ENCODE measurements around the gene CDK15.

The CDK15 gene

DNA sequence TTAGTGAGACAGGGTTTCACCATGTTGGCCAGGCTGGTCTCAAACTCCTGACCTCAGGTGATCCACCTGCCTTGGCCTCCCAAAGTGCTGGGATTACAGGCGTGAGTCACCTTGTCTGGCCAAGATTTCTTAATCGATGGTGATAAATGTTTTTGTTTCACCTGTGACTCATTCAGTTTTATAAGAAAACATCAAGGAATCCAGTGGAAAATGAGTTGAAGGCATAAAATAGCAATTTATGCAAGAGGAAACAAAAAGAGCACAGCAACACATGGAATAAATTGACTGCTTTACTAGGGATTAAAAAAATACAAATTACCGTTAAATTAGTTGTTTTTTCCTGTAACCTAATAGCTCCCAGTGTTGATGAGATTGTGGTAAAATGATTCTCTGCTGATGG is 80.2 kb downstream of the CDK15 start (continued):
- TF ChIP-seq TCF7L2 (IDR thresholded peaks at IDR 0.05; ENCODE audit: borderline replicate concordance, low read depth, low read length), result no peak
- TF ChIP-seq IKZF3 (tag by site-specific recombination; IDR thresholded peaks at IDR 0.05), result 0 out of 2 replicates have a peak, but pooled peaks have one; percentile 24
- TF ChIP-seq GLIS1 (tag by site-specific recombination; IDR thresholded peaks at IDR 0.05), result peak; percentile 51; the same call in 1 of the 2 replicates
- TF ChIP-seq BCL11B (tag by site-specific recombination; IDR thresholded peaks at IDR 0.05; ENCODE audit: low read depth), result no peak
- peak; percentile 82; the same call in 1 of the 2 replicates for TF ChIP-seq KLF8 (tag by site-specific recombination; IDR thresholded peaks at IDR 0.05)
- TF ChIP-seq ZNF664 (tag by site-specific recombination; IDR thresholded peaks at IDR 0.05), result 0 out of 2 replicates have a peak, but pooled peaks have one; percentile 44
- no peak for TF ChIP-seq ZNF214 (tag by site-specific recombination; IDR thresholded peaks at IDR 0.05; ENCODE audit: borderline replicate concordance)
- TF ChIP-seq ZNF324 (tag by site-specific recombination; IDR thresholded peaks at IDR 0.05), result no peak
- TF ChIP-seq ZNF2 (tag by site-specific recombination; IDR thresholded peaks at IDR 0.05), result no peak
- TF ChIP-seq ELK4 (IDR thresholded peaks at IDR 0.05; ENCODE audit: borderline replicate concordance, low read depth, low read length), result no peak
- TF ChIP-seq ZNF132 (tag by site-specific recombination; IDR thresholded peaks at IDR 0.05; ENCODE audit: borderline replicate concordance), result no peak
- TF ChIP-seq ZBTB48 (tag by site-specific recombination; IDR thresholded peaks at IDR 0.05), result no peak
- TF ChIP-seq, protein P1, sequence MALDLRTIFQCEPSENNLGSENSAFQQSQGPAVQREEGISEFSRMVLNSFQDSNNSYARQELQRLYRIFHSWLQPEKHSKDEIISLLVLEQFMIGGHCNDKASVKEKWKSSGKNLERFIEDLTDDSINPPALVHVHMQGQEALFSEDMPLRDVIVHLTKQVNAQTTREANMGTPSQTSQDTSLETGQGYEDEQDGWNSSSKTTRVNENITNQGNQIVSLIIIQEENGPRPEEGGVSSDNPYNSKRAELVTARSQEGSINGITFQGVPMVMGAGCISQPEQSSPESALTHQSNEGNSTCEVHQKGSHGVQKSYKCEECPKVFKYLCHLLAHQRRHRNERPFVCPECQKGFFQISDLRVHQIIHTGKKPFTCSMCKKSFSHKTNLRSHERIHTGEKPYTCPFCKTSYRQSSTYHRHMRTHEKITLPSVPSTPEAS (tag by site-specific recombination; IDR thresholded peaks at IDR 0.05), result no peak
- TF ChIP-seq PRDM1 (tag by site-specific recombination; IDR thresholded peaks at IDR 0.05), result 0 out of 2 replicates have a peak, but pooled peaks have one; percentile 18
- TF ChIP-seq ZNF37A (tag by site-specific recombination; IDR thresholded peaks at IDR 0.05), result no peak
- TF ChIP-seq ZNF549 (tag by site-specific recombination; IDR thresholded peaks at IDR 0.05), result no peak
- no peak for TF ChIP-seq ZNF175 (tag by site-specific recombination; IDR thresholded peaks at IDR 0.05)
- TF ChIP-seq, protein P2, sequence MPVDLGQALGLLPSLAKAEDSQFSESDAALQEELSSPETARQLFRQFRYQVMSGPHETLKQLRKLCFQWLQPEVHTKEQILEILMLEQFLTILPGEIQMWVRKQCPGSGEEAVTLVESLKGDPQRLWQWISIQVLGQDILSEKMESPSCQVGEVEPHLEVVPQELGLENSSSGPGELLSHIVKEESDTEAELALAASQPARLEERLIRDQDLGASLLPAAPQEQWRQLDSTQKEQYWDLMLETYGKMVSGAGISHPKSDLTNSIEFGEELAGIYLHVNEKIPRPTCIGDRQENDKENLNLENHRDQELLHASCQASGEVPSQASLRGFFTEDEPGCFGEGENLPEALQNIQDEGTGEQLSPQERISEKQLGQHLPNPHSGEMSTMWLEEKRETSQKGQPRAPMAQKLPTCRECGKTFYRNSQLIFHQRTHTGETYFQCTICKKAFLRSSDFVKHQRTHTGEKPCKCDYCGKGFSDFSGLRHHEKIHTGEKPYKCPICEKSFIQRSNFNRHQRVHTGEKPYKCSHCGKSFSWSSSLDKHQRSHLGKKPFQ (tag by site-specific recombination; IDR thresholded peaks at IDR 0.05), result no peak
- no peak for TF ChIP-seq ZNF621 (tag by site-specific recombination; IDR thresholded peaks at IDR 0.05)
- no peak for TF ChIP-seq YY2 (tag by site-specific recombination; IDR thresholded peaks at IDR 0.05)
- TF ChIP-seq GLI2 (tag by site-specific recombination; IDR thresholded peaks at IDR 0.05; ENCODE audit: borderline replicate concordance, low read depth), result no peak
- no peak for TF ChIP-seq ZBTB20 (tag by site-specific recombination; IDR thresholded peaks at IDR 0.05)
- no peak for TF ChIP-seq ZNF354C (tag by site-specific recombination; IDR thresholded peaks at IDR 0.05; ENCODE audit: borderline replicate concordance, low read depth)
- no peak for TF ChIP-seq HOXC10 (CRISPR knock-in tag; IDR thresholded peaks at IDR 0.05)
- TF ChIP-seq ZNF837 (tag by site-specific recombination; IDR thresholded peaks at IDR 0.05), result no peak
- peak; percentile 81 for TF ChIP-seq ZNF362 (tag by site-specific recombination; IDR thresholded peaks at IDR 0.05)
- TF ChIP-seq CTCF (tag by site-specific recombination; IDR thresholded peaks at IDR 0.05), result no peak
- TF ChIP-seq ZBTB1 (tag by site-specific recombination; IDR thresholded peaks at IDR 0.05), result no peak
- TF ChIP-seq EGR2 (tag by site-specific recombination; IDR thresholded peaks at IDR 0.05; ENCODE audit: low read depth), result no peak
- peak; percentile 59; the same call in 1 of the 2 replicates for TF ChIP-seq BCL11A (tag by site-specific recombination; IDR thresholded peaks at IDR 0.05; ENCODE audit: low read depth)
- TF ChIP-seq, protein P3, sequence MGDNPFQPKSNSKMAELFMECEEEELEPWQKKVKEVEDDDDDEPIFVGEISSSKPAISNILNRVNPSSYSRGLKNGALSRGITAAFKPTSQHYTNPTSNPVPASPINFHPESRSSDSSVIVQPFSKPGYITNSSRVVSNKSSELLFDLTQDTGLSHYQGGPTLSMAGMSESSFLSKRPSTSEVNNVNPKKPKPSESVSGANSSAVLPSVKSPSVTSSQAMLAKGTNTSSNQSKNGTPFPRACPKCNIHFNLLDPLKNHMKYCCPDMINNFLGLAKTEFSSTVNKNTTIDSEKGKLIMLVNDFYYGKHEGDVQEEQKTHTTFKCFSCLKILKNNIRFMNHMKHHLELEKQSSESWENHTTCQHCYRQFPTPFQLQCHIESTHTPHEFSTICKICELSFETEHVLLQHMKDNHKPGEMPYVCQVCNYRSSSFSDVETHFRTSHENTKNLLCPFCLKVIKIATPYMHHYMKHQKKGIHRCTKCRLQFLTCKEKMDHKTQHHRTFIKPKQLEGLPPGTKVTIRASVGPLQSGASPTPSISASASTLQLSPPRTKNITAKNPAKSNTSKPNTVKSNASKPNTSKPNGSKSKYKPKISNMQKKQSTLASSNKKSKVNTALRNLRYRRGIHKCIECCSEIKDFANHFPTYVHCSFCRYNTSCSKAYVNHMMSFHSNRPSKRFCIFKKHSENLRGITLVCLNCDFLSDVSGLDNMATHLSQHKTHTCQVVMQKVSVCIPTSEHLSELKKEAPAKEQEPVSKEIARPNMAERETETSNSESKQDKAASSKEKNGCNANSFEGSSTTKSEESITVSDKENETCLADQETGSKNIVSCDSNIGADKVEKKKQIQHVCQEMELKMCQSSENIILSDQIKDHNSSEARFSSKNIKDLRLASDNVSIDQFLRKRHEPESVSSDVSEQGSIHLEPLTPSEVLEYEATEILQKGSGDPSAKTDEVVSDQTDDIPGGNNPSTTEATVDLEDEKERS (tag by site-specific recombination; IDR thresholded peaks at IDR 0.05), result no peak
- TF ChIP-seq ZNF140 (tag by site-specific recombination; IDR thresholded peaks at IDR 0.05), result no peak
- no peak for TF ChIP-seq ZNF585B (tag by site-specific recombination; IDR thresholded peaks at IDR 0.05)

All from HEK293 (cell line).